Colonic mucosa (tissue), 4 donors: ENCODE measurements around the gene MACROD1. TPM values are rescaled to one million over a fixed set of nuclear protein-coding genes. Genes with fewer than 3 reads are reported as not detected.

Experiments
- DNase-seq: peaks from one replicate; pipeline ENCODE4 v3.0.0-alpha.2; 2020
- H3K27ac ChIP-seq: fragments of 200-600 bp; one replicate; pipeline ENCODE4 v1.8.0; 2021
- H3K27me3 ChIP-seq: fragments of 200-600 bp; one replicate; pipeline ENCODE4 v1.8.0; 2021
- H3K36me3 ChIP-seq: fragments of 200-600 bp; one replicate; pipeline ENCODE4 v1.8.0; 2021
- H3K4me1 ChIP-seq: fragments of 200-600 bp; one replicate; pipeline ENCODE4 v1.8.0; 2021; ENCODE audit warnings: mild to moderate bottlenecking
- H3K4me3 ChIP-seq: fragments of 200-600 bp; one replicate; pipeline ENCODE4 v1.8.0; 2021
- H3K9ac ChIP-seq, 2 donors: one replicate each; pipeline ENCODE4 v1.7.0; 2013; ENCODE audit warnings: control low read depth in 2 of 2, low read depth in 2 of 2, low read length in 2 of 2
- H3K9me3 ChIP-seq: fragments of 200-600 bp; one replicate; pipeline ENCODE4 v1.8.0; 2021
- CTCF ChIP-seq: fragments of 200-600 bp; IDR thresholded peaks from one replicate; pipeline ENCODE4 v1.8.0; 2022; ENCODE audit warnings: antibody characterized with exemption, mild to moderate bottlenecking
- intact Hi-C: fragments of 100-400 bp; cut with DNase I; formaldehyde crosslinking; loops from one replicate; pipeline ENCODE4 v1.14.1; 2022
- total RNA-seq, 2 donors: library from RNA; stranded (reverse); fragmentation: NEBNext Ultra II Directional in 1 of 2; extraction: Animal tissue kit (Norgen Biotek cat#: 25700) in 1 of 2; gene quantifications; one replicate each; pipeline ENCODE4 v1.2.1, GENCODE V29; 2021
- donor health status: healthy.
- donor health status: DM: no; HTN: no; CAD: no.
- donor health status: DM: no; HTN: no; CAD: no.

Gene MACROD1
- total RNA-seq, 2 donors from 2014 or later: 18.6 to 22.9 TPM

DNA sequence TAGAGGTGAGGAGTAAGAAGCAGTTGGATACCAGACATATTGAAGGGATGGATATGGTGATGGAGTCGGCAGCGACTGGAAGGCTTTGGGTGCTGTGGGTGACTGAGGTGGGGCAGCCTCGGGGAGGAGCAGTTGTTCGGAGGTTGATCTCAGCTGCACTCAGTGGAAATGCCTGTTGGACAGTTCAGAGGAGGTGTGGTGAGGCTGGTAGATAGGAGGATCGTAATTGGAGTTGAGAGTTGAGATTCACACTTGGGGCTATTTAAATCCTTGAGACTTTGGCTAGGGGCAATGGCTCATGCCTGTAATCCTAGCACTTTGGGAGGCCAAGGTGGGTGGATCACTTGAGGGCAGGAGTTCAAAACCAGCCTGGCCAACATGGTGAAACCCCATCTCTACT lies 172.8 kb downstream of the MACROD1 start:
- TF ChIP-seq CTCF: no peak
- no peak for DNase-seq
- H3K36me3 ChIP-seq: peaks cover 11% of the 10 kb centered on the region
- H3K9ac ChIP-seq: no peak overlapping the region
- intact Hi-C loops: no loop called here
- no peaks in the 10 kb centered on the region for H3K27me3 ChIP-seq
- H3K4me3 ChIP-seq: no peak overlapping the region
- H3K27ac ChIP-seq: no peak overlapping the region
- H3K9me3 ChIP-seq: no peaks in the 10 kb centered on the region
- no peaks in the 10 kb centered on the region for H3K4me1 ChIP-seq

- no peak overlapping the region for H3K4me3 ChIP-seq
- no peak for DNase-seq
- TF ChIP-seq CTCF: no peak
- intact Hi-C loops: no loop called here
- no peak overlapping the region for H3K27ac ChIP-seq
- H3K4me1 ChIP-seq: peaks cover 6% of the 10 kb centered on the region
- H3K9ac ChIP-seq: no peak overlapping the region
- no peaks in the 10 kb centered on the region for H3K27me3 ChIP-seq
- H3K9me3 ChIP-seq: no peaks in the 10 kb centered on the region
- no peaks in the 10 kb centered on the region for H3K36me3 ChIP-seq
These were observed 174.4 kb downstream of the MACROD1 start for GRCh38 chr11:63991558-63991957.

- intact Hi-C loops: no loop called here
- H3K9ac ChIP-seq: peak overlapping the region; percentile 84 to 90
- no peaks in the 10 kb centered on the region for H3K9me3 ChIP-seq
- peaks cover 11% of the 10 kb centered on the region for H3K4me1 ChIP-seq
- H3K36me3 ChIP-seq: no peaks in the 10 kb centered on the region
- TF ChIP-seq CTCF: no peak
- no peaks in the 10 kb centered on the region for H3K27me3 ChIP-seq
- no peak for DNase-seq
- H3K4me3 ChIP-seq: peak overlapping the region; percentile 96
- H3K27ac ChIP-seq: peak overlapping the region; percentile 83
These were observed 178.9 kb downstream of the MACROD1 start for GRCh38 chr11:63986932-63987513.

- no peak for TF ChIP-seq CTCF
- peak; percentile 97 for DNase-seq
- peaks cover 11% of the 10 kb centered on the region for H3K4me1 ChIP-seq
- intact Hi-C loops: no loop called here
- no peaks in the 10 kb centered on the region for H3K9me3 ChIP-seq
- peak within 1 kb of the TSS; percentile 96 for H3K4me3 ChIP-seq
- no peaks in the 10 kb centered on the region for H3K27me3 ChIP-seq
- no peaks in the 10 kb centered on the region for H3K36me3 ChIP-seq
- H3K27ac ChIP-seq: peak within 1 kb of the TSS; percentile 83
- peak within 1 kb of the TSS; percentile 84 to 90 for H3K9ac ChIP-seq
These were observed 179.6 kb downstream of the MACROD1 start, which contains the start of gene OTUB1 for GRCh38 chr11:63986156-63986931. Gene OTUB1 (plus strand): TSS chr11:63986438. CDS start chr11:63986457, 19 bp downstream.

DNA sequence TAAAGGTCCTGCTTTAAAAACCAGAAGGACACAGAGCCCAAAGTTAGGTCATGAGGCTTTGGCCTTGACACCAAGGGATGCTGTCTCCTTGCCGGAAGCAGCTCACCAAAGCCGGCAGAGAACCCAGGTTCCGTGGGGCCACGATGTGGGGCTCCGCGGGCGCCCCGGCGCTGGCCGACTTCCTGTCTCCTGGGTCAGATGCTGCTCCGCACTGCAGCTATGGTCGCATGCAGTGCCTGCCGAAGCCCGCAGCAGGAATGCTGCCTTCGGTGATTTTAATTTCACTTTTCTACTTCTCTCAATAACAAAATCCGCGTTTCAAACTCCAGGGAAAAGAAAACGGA lies 180.1 kb downstream of the MACROD1 start:
- Histone ChIP-seq H3K36me3 (no peaks in the 10 kb centered on the region), H3K27ac (peak overlapping the region; percentile 83), H3K4me1 (peaks cover 11% of the 10 kb centered on the region), H3K9ac (peak overlapping the region; percentile 41 to 84), H3K4me3 (peak overlapping the region; percentile 96), H3K27me3 (no peaks in the 10 kb centered on the region), H3K9me3 (no peaks in the 10 kb centered on the region)
- DNase-seq: no peak
- intact Hi-C loops: no loop called here
- no peak for TF ChIP-seq CTCF
